ENCODE results near the gene PTH2R.
A peak's percentile ranks its signal among the peaks of the same experiment; 100 is the strongest.
"Not testable (repeated sequence)": the region's sequence is repeated elsewhere in the genome, so short reads cannot be mapped to it uniquely, and the experiment has no call there.

PTH2R gene

DNA sequence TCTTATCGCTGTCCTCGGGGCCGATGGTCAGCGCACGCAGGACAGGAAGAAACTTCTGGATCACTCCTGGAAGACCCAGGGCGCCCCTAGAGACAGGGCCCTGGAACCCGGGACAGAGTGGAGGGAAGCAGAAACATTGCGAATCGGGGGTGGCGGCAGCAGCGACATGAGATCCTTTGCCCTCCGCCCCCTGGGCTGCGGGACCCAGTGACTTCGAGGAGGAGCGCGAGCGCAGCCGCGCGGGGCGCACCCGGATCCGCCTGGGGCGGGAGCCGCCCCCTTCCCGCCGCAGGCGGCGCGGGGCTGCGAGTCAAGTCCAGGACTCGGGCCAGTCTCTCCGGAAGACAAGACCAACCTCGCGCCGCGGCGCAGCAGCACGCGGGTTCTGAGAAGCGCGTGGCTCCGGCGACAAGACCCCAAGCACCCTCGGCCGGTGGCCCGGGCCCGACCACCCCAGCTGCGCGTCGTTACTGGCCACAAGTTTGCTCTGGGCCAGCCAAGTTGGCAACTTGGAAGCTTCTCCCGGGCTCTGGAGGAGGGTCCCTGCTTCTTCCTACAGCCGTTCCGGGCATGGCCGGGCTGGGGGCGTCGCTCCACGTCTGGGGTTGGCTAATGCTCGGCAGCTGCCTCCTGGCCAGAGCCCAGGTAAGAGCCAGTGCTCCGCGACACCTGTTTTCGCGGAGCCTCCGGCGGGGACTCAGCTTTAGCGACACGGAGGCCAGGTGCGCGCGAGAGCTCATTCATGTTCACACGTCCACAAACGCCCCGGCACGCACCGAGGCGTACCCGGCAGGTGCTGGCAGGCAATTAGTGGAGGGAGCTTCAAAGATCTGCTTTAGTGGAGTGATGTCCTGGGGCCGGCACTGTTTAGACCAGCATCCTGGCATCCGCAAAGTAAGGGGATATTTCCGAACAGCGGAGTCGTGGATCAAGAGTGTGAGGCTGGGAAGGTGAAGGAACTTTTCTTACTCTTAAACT lies at the start of gene PTH2R:
Gene PTH2R, plus strand, starts transcription at position 319 of the 978 bp plus-strand sequence. Its CDS starts 252 bp downstream, at position 571.
- peak; percentile 72 for DNase-seq (ENCODE audit: low spot score)

GRCh38 chr2:208356846-208357574 lies 49.6 kb upstream of the PTH2R start:
- DNase-seq (ENCODE audit: low spot score), result no peak

DNA sequence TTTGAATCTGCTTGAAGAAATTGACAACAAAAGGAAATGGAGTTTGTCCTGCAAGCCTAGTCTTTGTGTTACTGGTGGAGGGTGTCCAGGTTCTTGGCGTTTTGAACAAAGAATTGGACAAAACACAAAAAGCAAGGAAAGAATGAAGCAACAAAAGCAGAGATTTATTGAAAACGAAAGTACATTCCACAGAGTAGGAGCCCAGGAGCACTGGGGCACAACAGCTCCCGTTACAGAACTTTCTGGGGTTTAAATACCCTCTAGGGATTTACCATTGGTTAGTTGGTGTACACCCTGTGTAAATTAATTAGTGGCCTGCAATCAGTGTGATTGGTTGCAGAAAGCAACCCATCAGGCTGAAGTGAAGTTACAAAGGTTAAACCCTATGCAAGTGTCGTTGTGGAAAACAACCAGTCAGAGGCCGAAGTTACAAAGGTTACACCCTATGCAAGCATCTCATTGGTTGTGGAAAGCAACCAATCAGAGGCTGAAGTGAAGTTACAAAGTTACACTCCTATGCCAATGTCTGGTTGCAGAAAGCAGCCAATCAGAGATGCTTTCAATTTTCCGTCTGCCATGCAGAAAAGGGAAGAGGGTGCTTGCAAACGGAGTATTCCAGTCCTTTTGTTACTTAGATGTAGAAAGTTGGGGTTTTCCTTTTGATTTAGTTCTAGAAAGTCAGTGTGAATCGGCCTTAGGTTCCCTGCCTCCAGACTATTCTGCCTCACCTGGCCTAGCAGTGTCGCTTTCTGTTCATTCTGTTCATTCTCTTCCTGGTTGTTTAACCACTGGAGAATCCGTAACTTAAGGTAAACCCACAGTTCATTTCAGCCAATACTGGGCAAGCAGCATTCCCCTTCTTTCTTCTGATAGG lies 47.6 kb upstream of the PTH2R start:
- no peak for DNase-seq (ENCODE audit: low spot score)

- peak; percentile 46 for DNase-seq (ENCODE audit: low spot score)
Measured at GRCh38 chr2:208359632-208359986, 47.0 kb upstream of the PTH2R start.

DNA sequence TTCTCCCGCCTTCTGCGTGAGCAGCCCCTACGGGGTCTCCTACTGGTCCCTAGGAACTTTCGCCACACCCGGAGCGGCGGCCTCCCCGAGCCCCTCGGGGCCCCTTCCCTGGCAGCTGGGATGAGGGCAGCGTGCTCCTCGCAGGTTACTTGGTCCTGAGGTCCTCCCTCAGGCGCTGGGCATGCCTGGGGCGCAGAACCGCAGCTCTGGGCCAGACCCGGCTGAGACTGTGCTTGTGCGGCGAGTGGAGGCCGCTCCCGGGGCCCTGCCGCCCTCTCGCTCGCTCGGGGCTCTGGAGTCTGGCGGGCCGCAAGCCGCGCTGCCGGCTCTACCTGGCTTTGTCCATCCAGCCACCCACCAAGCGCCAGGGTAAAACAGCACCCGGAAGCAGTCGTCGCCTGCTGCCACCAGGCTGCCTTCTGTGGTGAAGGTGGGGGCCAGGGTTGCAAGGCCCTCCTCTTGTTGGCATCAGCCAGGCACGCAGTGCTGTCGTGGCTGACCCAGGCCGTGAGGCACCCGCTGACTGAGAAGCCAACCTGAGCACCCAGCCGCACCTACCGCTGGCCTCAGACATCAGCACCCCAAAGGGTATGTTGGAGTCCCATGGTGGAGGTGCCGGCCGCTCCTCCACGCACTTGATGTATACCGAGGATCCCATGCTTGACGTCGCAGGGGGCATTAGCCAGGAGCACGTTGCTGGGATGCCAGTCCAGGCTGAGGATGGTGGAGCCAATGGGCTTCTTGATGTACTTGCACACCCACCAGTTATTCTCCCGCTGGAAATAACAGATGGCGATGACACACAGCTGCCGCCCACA lies 46.1 kb upstream of the PTH2R start:
- no peak for DNase-seq (ENCODE audit: low spot score)

DNA sequence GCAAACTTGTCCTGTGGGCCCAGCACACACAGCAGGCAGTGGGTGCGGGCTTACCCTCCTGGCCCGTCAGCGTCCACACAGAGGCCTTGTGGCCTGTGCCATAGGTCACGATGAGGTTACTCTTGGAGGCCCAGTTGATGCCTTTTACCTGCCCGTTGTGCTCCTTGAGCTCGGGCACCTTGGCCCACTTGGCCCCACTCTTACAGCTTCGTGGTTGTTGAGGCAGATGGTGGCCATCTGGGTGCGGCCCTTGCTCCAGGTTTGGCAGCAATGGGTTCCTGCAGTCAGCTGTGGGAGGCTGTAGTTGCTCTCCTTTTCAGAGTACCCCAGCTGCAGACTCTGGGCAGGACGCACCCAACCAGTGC lies 45.5 kb upstream of the PTH2R start:
- DNase-seq (ENCODE audit: low spot score), result no peak

DNA sequence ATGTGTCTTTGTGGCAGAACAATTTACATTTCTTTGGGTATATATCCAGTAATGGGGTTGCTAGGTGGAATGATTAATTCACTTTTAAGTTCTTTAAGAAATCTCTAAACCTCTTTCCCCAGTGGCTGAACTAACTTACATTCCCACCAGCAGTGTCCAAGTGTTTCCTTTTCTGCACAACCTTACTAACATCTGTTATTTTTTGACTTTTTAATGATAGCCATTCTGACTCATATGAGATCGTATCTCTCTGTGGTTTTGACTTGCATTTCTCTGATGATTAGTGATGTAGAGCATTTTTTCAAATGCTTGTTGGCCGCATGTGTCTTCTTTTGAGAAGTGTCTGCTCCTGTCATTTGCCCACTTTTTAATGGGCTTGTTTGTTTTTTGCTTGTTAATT lies 43.1 kb upstream of the PTH2R start:
- no peak for DNase-seq (ENCODE audit: low spot score)

DNA sequence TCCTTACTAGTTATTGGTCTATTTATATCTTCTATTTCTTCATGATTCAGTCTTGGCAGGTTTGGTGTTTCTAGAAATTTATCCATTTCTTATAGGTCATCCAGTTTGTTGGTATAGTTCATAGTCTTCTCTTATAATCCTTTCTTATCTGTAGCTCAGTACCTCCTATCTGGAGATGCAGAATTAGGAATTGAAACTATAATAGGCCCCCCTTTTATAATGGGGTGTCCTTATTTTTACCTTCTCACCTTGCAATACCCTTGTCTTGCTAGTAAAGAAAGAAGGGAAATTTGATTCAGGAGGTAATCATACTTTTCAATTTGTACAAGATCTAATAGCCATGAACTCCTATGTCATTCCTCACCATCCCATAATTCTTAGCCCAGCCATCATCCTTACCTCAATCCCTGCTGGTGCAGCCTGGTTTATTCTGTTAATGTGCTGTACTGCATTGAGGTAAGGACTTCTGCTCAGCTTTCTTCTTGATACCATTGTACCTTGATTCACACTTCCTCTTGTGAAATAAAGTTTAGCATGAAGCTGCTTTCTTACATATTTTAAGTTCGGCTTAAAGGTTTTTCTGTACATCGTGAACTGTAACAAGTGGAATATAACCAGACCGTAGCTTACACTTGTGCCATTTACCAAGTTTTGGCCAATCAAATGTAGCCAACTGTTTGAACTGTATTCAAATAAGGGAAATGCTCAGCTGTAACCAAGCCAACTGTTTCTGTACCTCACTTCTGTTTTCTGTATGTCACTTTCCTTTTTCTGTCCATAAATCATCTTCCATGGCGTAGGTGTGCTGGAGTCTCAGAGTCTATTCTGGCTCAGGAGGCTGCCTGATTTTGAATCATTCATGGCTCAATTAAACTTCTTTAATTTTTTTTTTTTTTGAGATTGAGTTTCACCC lies 40.1 kb upstream of the PTH2R start:
- no peak for DNase-seq (ENCODE audit: low spot score)

GRCh38 chr2:208369091-208369490 lies 37.5 kb upstream of the PTH2R start:
- no peak for DNase-seq (ENCODE audit: low spot score)

GRCh38 chr2:208370881-208371633 lies 35.5 kb upstream of the PTH2R start:
- no peak for DNase-seq (ENCODE audit: low spot score)

- DNase-seq (ENCODE audit: low spot score), result no peak
Measured at GRCh38 chr2:208371634-208371935, 35.0 kb upstream of the PTH2R start.

GRCh38 chr2:208373460-208374089 lies 33.0 kb upstream of the PTH2R start:
- DNase-seq (ENCODE audit: low spot score), result peak; percentile 54

DNA sequence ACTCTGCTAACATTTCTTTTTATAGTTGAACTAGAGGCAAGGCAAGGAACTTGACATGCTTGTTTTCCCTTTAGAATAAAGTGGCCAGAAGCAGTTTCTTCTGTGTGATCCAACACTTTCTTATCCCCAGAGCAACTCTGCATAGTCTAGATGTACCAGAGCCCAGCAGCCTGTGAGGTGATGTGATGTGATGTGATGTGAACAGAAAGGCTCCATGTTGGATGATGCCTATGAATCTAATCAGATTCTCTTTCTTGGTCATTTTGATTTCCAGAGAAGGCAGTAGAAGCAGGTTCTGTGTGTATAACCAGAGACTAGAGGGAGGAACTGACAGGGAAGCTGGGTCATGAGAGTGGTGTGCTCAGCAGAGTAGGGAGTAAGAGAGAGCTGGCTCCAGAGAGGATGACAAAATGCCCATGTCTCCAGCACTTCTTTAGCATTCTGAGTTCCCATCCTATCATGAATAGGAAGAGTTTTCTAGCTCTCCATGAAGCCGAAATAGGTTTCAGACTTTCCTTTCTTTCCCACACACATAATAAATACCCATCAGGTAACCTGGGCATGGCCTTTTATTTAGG lies 31.0 kb upstream of the PTH2R start:
- no peak for DNase-seq (ENCODE audit: low spot score)

DNA sequence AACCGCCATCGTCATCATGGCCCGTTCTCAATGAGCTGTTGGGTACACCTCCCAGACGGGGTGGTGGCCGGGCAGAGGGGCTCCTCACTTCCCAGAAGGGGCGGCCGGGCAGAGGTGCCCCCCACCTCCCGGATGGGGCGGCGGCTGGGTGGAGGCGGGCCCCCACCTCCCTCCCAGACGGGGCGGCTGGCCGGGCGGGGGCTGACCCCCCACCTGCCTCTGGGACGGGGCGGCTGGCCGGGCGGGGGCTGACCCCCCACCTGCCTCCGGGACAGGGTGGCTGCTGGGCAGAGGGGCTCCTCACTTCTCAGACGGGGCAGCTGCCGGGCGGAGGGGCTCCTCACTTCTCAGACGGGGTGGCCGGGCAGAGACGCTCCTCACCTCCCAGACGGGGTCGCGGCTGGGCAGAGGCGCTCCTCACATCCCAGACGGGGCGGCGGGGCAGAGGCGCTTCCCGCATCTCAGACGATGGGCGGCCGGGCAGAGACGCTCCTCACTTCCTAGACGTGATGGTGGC lies 29.2 kb upstream of the PTH2R start:
- not testable (repeated sequence) for DNase-seq (ENCODE audit: low spot score)

DNA sequence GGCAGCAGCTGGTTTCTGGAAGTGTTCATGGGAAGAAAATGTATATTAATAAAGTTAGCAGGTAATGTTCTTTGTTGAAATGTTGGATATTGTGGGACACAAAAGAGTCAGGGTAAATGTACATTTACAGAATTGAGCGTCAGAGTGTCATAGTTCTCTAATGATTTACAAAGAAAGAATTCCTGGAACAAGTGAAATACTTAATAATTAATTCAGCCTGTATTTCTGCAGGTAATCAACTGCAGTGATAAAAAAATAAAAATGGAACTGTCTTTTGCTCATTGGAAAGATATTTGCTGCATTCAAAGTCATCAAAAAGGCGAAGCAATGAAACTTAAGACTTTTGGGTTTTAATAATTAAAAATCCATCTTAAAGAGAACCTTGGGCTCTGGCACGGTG lies 27.4 kb upstream of the PTH2R start:
- DNase-seq (ENCODE audit: low spot score), result no peak

DNA sequence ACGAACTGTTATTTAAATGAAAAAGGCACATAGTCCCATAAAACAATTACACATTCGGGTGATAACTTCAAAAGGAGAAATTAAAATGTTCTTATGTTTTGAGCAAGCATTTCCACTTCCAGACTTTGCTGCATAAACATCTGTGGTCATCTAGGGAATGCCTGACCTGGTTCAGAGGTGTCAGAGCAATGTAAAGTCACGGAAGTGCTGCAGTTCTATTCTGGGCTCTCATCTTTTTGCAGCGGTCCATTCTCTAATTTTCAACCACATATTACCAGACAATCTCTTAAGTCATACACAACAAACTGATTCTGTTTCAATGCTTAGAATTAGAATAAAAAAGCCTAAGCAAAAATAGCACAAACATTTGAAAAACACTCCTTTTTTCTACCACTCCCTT lies 22.0 kb upstream of the PTH2R start:
- no peak for DNase-seq (ENCODE audit: low spot score)

- DNase-seq (ENCODE audit: low spot score), result no peak
Measured at GRCh38 chr2:208386541-208386940, 20.1 kb upstream of the PTH2R start.

DNA sequence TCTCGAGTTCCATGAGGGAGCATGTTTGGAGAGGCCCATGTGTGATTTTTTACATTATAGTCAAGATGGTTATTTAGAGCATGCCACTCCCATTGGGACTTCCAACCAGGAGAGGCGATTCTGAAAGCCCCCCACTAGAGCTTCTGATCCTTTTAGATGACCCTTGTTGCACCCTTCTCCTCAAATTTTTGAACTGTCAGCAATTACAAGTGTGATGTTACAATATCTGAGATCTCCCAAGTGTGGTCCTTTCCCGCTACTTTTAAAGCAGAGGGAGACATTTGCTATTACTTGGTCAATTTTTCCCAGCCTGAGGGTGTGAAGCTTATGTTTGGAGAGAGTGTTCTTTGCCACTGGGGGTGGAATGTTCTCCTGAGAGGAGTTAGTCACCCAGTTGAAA lies 16.7 kb upstream of the PTH2R start:
- no peak for DNase-seq (ENCODE audit: low spot score)

DNA sequence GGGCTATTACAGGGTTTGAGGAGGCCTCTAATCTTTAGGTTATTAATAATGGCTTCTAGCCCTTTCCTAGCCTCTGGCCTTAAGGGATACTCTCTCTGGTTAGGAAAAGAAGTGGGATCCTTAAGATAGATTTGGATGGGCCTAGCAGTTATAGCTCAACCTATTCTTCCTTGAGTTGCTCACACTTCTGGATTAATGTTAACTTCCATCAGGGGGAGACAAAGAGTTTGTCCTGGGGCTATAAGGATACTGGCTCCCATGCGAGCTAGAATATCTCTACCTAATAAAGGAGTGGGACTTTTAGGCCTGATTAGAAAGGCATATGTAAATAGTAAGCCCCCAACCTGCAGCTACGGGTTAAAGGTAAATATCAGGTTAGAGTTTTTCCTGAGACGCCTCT lies 14.3 kb upstream of the PTH2R start:
- DNase-seq (ENCODE audit: low spot score), result no peak

All from ecto neural progenitor cell (in vitro differentiated cells).